Measurements from ENCODE around the gene SRSF12. TPM values are rescaled to one million over a fixed set of nuclear protein-coding genes. Genes with fewer than 3 reads are reported as not detected.

The SRSF12 gene
- under 1 TPM in 4 of 6 experiments, not detected in 2; 0.22 to 0.78 (median 0.40) TPM for total RNA-seq
- long read RNA-seq, partial matches to known transcripts, result 0 of 1 reads
- long read RNA-seq, other reads (novel, unspliced or antisense), result 1 of 1 reads

DNA sequence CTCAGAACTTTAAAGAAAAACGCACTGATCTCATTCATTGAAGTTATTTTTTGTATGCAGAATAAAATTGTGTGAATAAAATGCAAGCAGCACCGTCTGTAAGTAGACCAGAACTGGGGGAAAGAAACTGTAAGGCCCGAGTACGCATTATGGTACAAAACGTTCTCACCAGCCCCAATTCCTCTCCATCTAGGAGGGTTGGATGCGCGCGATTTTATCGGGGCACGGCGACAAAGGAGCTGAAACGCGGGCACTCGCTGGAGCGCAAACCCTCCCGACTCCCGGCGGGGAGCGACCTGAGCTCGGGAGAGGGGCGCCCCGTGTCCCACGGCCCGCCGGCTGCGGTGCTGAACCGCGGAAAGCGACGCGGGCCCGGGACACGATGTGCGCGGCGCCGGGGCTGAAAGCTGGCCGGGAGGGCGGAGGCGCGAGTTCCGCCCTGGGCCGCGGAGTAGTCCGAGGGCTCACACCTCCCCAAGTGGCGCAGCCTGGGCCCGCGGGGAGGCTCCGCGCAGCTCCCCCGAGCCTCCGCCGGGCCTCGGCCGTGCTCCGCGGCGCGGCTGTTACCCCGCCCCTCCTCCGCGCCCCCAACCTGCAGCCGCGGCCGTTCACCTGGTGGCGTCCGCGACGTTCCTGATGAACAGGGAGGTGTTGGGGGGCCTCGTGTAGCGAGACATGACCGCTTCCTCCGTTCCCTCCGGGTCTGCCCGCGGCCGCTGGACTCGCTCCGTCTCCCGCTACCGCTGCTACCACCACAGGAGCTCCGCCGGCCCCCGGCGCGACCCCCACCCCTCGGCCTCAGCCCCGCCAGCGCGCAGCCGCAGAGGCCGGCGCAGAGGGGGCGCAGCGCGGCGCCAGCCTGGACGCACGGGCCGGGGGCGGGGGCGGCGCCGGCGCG, at the start of gene SRSF12:
TSS of gene SRSF12 (minus strand) at position 861 of the 898 bp plus-strand sequence. CDS start at position 677, 184 bp downstream.
- no peaks in the 10 kb centered on the region for H3K4me1 ChIP-seq
- peak within 1 kb of the TSS; percentile 50 to 61 (median 61) for H3K4me3 ChIP-seq
- intact Hi-C loops (cut with DNase I), result loop anchor here in 1 of 2 donors (10.0 kb wide), 1 partner anchor 127 kb away; no protein-coding TSS in a partner anchor
- no peaks in the 10 kb centered on the region for H3K36me3 ChIP-seq
- no peaks in the 10 kb centered on the region for H3K9me3 ChIP-seq
- DNase-seq, result peak; percentile 56 to 65 (median 64)
- no peaks in the 10 kb centered on the region for H3K27me3 ChIP-seq
- WGBS (ENCODE audit: insufficient coverage, low coverage, low lambda C conversion rate, missing lambda C conversion rate), result 1% methylated on average over 45 of the region's 106 CpGs
- TF ChIP-seq POLR2A (IDR thresholded peaks at IDR 0.05), result no peak
- TF ChIP-seq, protein P1, sequence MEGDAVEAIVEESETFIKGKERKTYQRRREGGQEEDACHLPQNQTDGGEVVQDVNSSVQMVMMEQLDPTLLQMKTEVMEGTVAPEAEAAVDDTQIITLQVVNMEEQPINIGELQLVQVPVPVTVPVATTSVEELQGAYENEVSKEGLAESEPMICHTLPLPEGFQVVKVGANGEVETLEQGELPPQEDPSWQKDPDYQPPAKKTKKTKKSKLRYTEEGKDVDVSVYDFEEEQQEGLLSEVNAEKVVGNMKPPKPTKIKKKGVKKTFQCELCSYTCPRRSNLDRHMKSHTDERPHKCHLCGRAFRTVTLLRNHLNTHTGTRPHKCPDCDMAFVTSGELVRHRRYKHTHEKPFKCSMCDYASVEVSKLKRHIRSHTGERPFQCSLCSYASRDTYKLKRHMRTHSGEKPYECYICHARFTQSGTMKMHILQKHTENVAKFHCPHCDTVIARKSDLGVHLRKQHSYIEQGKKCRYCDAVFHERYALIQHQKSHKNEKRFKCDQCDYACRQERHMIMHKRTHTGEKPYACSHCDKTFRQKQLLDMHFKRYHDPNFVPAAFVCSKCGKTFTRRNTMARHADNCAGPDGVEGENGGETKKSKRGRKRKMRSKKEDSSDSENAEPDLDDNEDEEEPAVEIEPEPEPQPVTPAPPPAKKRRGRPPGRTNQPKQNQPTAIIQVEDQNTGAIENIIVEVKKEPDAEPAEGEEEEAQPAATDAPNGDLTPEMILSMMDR (IDR thresholded peaks at IDR 0.05), result no peak
- ATAC-seq, result peak; percentile 72 to 93 (median 90)
- peak within 1 kb of the TSS in 1 of 3 donors; percentile 4 for H3K27ac ChIP-seq

GRCh38 chr6:89162047-89162371, 44.1 kb upstream of the SRSF12 start:
- DNase-seq (no peak), ATAC-seq (no peak)
- H3K4me1 ChIP-seq, result no peaks in the 10 kb centered on the region
- TF ChIP-seq, protein P1 (IDR thresholded peaks at IDR 0.05), result no peak
- TF ChIP-seq POLR2A (IDR thresholded peaks at IDR 0.05), result no peak
- peak overlapping the region in 1 of 3 donors; percentile 0 for H3K27ac ChIP-seq
- WGBS (ENCODE audit: insufficient coverage, low coverage, low lambda C conversion rate, missing lambda C conversion rate), result 79% methylated on average over 4 of the region's 4 CpGs
- intact Hi-C loops (cut with DNase I), result no loop called here
- no peaks in the 10 kb centered on the region for H3K27me3 ChIP-seq
- H3K4me3 ChIP-seq, result no peak overlapping the region
- no peaks in the 10 kb centered on the region for H3K9me3 ChIP-seq
- H3K36me3 ChIP-seq, result peaks cover 0 to 11% (median 1%) of the 10 kb centered on the region in 4 donors

DNA sequence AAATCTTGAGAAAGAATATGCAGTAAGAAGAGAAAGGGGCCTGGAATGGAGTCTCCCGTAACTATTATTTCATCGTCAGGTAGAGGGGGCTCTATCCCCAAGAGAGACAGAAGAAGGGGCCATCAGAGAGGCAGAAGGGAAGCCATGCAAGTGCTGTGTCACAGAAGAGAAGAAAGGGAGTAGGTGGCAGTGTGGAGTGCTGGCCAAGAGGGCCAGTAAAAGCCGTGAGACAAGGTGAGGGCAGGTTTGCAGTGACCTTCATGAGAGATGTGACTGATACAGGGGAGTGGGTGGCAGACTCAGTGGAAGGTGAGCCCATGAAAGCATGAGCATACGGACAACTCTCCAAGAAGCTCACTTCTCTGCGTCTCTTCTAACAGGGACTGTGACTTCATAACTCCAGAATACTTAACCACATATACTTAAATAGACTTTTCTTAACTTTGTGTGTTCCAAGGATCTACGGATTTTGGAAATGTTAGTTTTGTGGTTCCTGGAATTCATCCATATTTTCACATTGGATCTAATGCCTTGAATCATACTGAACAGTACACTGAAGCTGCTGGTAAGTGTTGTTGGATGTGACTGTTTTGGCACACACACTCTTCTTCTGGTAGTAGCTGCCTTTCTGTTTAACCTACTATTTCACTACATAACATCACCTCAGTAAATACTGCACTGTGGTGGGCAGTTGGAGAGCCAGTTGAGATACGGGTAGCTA, 43.6 kb upstream of the SRSF12 start:
- DNase-seq, result no peak
- H3K4me3 ChIP-seq, result no peak overlapping the region
- intact Hi-C loops (cut with DNase I), result no loop called here
- H3K27me3 ChIP-seq, result no peaks in the 10 kb centered on the region
- no peaks in the 10 kb centered on the region for H3K4me1 ChIP-seq
- whole genome bisulfite sequencing (ENCODE audit: insufficient coverage, low coverage, low lambda C conversion rate, missing lambda C conversion rate), result 77% methylated on average over 5 of the region's 7 CpGs
- TF ChIP-seq, protein P1 (IDR thresholded peaks at IDR 0.05), result no peak
- TF ChIP-seq POLR2A (IDR thresholded peaks at IDR 0.05), result no peak
- no peak for ATAC-seq
- H3K9me3 ChIP-seq, result no peaks in the 10 kb centered on the region
- H3K36me3 ChIP-seq, result peaks cover 0 to 11% (median 1%) of the 10 kb centered on the region in 4 donors
- peak overlapping the region in 1 of 3 donors; percentile 0 for H3K27ac ChIP-seq

- H3K27me3 ChIP-seq, result no peaks in the 10 kb centered on the region
- H3K27ac ChIP-seq, result no peak overlapping the region
- peaks cover 0 to 11% (median 1%) of the 10 kb centered on the region in 4 donors for H3K36me3 ChIP-seq
- H3K4me1 ChIP-seq, result no peaks in the 10 kb centered on the region
- TF ChIP-seq, protein P1 (IDR thresholded peaks at IDR 0.05), result no peak
- 91% methylated on average over 4 of the region's 4 CpGs for WGBS (ENCODE audit: insufficient coverage, low coverage, low lambda C conversion rate, missing lambda C conversion rate)
- ATAC-seq (no peak), DNase-seq (no peak)
- H3K4me3 ChIP-seq, result no peak overlapping the region
- intact Hi-C loops (cut with DNase I), result no loop called here
- H3K9me3 ChIP-seq, result no peaks in the 10 kb centered on the region
Observed at GRCh38 chr6:89160331-89161092, 42.6 kb upstream of the SRSF12 start.

All from right lobe of liver (tissue), 6 donors.